ENCODE data around the gene SCN10A.
A peak's percentile ranks its signal among the peaks of the same experiment; 100 is the strongest.

Gene SCN10A

DNA sequence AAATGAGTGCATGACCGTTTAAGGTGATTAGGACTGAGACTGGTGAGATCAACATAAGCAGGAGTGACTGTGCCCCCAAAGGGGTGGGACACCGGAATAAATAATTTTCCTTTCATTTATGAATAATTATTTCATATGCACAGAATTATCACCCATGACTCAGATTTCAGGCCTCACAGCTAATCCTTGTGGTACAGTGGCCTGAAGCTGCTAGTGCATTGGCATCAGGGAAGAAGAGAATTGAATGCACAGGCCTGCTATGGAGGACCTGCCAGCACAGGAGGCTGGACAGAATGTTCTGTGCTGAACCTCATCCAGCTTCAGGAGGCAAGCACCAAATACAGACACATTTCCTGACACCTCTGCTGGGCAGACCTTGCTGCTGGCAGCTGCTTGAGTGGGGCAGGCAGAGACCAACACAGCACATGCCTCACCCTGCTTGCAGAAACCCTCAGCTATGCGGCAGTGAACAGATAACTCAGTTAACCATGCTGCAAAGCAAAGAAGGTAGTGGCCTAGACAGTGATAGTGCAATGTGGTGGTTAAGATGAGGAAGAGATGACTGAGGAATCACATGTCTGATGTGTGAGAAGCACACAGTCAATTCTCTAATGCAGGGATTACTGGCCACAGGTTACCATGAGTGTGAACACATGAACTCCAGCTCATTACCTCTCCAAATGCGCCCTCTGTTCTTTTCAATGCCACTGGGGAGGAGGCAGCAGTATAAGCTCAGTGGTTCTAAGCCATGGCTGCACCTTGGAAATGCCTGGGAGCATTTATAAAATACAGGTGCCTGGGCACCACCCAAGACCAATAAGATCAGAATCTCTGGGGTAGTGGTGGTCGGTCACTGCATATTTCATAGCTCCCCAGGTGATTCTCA is 98.4 kb downstream of the SCN10A start:
- DNase-seq = no peak

DNA sequence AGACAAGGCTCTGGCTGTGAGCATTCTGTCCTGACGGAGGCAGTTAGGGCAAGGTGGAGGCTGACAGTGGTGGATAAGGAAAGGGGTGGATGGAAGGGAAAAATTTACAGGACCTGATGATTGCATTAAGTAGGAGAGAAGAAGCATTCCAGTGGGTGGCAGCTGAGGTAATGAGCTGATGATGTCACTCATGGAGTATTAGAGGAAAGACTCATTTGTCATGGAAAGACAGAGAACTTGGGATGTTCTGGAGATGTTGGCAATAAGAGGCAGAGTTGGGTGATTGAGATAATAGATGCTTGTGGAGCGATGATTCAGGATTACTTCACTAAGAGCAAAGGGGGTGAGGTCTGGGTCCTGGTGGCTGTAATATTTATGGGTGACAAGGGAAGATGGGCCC is 102.9 kb downstream of the SCN10A start:
- no peak for DNase-seq

DNA sequence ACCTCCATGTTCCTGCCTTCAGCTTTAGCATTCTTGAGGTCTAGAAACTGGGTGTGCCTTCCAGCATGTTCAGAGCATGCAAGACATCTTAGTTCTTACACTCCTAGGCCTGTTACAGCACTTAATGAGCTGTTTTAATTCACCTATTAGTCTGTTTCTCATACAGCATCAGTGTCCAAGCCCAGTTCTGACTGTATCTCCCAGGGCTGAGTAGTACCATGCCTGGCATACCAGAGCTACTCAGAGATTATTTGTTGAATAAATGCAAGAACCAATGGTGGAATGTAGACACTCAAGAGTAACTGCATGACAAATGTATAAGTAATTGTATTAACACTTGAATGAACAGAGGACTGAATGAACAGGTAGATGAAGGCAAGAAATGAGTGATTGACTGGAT is 104.7 kb downstream of the SCN10A start:
- no peak for DNase-seq

DNA sequence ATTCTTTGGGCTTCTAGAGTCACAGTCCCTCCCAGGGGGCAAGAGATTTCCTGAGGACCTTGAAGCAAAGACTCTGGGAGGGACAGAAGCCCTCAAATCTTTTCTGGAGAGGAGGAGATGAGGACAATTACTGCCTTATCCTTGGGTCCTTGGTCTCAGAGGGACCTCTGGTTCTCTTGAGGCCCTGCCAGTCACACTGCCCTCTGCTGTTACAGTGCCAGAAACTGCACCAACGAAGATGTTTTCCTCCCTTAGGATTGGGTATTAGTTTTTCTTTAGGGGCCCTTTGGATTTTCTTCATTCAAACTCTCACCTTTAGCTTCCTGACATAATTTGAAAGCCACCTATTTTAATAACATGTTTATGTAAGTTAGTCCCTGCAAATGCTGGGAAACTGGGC is 108.3 kb downstream of the SCN10A start:
- DNase-seq = no peak

DNA sequence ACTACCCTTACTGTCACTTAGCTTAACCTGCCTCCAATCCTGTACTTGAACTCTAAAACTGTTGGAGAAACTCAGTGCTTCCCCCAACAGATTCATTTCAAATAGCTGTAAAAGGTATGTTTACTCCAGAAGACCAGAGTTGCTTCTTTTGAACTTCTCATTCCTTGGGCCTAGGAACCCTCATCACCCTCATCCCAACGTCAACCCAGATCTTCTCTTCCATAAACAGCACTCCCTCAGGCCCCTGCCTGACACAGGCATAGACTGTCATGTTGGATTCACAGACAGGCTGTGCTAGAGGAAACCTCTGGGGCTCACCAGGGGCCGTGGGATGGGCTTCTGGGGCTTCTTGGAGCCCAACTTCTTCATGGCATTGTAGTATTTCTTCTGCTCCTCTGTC is 109.1 kb downstream of the SCN10A start:
- no peak for DNase-seq

DNA sequence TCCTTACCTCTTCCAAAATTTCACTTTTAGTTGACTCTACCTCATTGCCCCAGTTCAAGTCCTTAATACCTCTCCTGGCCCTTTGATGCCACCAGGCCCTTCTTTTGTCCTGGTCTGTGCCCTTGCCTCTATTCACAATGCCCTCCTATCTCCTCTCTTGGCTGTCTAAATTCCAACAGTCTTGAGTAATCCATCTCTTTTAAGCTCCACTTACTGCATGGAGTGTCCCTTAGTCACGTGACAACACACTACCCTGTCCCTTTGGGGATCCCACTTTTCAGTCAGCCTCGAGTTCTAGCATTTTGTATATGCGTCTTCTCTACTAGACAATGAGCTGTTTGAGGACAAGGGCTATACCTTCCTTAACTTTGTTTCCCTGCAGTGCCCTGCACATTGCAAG is 113.8 kb downstream of the SCN10A start:
- no peak for DNase-seq

DNA sequence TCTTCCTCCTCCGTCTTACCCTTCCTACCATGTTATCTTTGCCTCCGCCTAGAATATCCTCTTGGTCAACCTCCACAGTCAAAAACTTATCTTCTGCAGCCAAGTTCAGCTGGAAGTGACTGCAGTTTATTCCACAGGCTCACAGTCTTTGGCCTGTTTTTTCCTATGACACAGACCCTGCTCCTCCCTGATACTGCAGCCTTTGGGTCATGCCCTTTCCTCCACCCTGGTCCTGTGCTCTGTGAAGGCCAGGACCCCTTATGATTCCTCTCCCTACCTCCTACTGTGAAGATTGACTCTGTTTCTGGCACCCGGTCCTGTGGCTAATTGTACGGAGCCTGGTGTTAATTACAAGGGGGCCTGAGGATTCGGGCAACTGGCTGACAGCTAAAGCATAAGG is 117.3 kb downstream of the SCN10A start:
- DNase-seq = no peak

DNA sequence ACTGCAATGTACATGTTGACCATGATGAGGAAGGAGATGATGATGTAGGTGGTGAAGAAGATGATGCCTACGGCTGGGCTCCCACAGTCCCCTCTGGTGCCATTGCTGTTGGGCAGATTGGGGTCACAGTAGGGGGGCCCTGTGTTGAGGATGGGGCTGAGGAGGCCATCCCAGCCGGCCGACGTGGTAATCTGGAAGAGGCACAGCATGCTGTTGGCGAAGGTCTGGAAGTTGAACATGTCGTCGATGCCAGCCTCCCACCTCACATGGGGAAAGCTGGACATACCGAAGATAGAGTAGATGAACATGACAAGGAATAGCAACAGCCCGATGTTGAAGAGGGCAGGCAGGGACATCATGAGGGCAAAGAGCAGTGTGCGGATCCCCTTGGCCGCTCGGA is 118.0 kb downstream of the SCN10A start:
- no peak for DNase-seq

DNA sequence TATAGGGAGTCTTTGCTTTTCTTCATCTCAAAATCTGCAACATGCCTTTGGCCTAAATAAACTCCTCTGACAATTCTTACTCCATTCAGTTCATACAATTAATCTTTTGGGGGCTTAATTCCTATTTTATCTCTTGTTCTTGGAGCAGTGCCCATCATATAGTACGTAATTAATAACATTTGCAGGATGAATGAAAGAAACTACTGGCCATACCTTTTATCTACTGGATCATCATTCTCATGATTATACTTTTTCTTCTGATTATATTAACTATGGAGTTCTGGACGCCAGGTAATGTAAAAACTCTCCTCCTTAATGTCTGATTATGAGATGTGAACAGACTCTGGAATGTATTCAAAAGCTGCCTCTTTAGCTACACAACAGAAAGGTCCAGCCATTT is 120.0 kb downstream of the SCN10A start:
- no peak for DNase-seq

DNA sequence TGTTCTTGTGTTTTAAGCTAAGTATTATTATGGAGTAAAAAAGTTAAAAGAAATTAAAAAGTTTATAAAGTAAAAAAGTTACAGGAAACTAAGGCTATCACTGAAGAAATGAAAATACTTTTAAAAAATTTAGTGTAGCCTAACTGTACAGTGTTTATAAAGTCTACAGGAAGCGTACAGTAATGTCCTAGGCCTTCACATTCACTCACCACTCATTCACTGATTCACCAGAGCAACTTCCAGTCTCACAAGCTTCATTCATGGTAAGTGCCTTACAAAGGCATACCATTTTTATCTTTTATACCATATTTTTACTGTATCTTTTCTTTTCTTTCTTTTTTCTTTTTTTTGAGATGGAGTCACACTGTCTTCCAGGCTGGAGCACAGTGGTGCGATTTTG is 125.8 kb downstream of the SCN10A start:
- DNase-seq = no peak

DNA sequence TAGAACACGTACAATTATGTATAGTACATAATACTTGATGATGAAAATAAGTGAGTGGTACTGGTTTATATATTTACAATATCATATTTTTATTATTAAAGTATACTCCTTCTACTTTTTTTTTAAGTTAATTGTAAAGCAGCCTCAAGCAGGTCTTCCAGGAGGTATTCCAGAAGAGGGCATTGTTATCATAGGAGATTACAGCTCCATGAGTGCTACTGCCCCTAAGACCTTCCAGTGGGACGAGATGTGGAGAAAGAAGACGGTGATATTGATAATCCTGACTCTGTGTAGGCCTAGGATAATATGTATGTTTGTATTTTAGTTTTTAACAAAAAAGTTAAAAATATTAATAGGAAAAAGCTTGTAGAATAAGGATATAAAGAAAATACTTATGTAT is 126.2 kb downstream of the SCN10A start:
- no peak for DNase-seq

DNA sequence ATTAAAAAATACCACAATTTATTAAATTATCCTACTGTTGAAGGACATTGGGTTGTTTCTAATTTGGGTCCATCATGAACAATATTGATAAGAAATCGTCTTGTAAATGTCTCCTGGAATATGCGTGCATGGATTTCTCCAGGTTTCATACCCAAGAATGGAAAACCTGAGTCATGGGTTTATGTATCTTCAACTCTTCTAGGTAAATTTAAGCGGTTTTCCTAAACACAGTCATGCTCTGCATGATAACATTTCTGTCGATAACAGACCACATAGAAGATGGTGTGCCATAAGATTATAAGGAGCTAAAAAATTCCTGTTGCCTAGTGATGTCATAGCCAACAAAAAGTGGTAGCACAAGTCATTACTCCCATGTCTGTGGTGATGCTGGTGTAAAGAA is 126.7 kb downstream of the SCN10A start:
- no peak for DNase-seq

DNA sequence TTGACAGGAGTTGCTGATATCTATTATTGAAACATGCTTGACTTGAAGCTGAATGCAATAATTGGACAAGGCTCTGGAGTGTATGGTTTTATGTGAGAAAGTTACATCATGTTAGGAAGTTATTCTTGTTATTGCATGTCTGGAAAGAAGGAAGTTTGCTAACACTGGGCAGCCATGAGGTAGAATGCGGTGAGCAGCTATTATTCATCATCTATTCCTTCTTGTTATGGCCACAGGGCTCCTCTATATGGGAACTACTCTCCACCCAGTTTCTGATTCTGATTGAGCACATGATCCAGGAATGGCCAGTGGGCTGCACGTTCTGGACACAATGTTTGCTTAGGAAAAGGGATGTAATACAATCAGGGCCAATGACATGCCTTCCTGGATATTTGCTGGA is 128.7 kb downstream of the SCN10A start:
- no peak for DNase-seq

DNA sequence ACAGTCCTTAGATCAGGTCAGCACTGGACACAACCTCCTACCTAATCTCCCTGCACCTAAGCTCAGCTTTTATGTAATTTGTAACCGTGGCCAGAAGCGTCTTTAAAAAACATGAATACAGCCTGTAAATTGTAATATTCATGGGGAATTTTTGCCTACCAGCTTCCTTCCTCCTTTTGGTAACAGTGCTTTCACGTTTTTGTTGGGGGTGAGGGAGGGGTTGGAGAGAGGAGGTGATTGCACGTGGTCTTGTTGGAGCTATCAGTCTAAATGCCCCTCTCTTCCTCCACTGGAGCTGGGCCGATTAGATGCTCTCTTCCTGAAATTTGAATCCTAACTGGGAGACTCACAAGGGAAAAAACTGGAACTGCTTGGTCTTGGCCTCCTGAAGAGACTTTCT is 131.5 kb downstream of the SCN10A start:
- DNase-seq = no peak

DNA sequence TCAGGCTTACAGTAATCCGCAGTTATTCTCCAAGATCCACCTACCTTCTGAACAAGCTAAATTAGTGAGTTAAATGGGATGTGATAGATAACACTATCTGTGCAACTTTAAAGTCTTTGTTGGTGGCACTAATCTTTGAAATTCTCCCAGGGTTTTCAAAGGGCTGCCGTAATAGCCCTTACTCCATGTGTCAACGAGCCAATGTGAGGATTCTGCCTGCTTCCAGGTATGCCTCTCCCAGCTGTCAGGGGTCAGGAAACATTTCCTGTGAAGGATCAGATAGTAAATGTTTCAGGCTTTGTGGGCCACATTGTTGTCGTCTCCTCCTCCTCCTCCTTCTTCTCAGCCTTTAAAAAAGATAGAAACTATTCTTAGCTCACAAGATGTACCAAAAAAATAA is 146.3 kb downstream of the SCN10A start:
- DNase-seq = no peak

DNA sequence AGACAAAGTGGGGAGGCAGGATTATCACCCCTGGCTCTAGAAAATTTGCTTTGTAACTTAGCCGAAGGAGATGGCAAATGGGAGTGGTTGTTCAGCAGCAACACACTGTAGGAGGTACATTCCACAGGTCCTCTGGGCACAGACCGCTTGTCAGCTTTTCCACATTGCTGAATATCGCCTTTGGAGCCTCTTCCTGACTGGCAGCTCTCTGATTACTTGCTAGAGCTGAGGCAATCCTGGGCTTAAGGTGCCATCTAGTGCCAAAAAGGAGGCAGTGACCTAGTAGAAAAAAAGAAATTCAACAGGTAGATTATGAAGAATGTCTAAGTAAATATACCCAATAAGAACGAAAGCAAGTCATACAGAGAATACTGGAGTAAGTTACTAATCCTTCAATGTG is 153.5 kb downstream of the SCN10A start:
- peak; percentile 48 for DNase-seq

DNA sequence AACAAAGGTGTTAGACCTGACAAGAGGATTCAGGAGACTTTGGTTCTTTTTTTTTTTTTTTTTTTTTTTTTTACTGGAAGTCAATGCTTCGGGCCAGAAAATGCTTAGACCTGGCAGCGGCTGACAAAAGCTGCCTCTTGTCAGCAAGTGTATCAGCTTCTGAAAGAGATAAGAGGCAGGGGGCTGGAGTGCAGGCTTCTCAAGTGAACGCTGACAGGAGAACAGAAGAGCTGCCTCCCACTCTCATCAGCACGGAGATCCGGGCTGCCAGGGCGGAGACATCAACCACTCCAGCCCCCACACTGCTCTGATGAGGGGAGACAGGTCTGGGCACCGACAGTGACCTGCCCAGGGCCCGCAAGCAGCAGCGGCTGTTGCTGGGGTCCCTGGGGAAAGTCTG is 157.2 kb downstream of the SCN10A start:
- DNase-seq = no peak

DNA sequence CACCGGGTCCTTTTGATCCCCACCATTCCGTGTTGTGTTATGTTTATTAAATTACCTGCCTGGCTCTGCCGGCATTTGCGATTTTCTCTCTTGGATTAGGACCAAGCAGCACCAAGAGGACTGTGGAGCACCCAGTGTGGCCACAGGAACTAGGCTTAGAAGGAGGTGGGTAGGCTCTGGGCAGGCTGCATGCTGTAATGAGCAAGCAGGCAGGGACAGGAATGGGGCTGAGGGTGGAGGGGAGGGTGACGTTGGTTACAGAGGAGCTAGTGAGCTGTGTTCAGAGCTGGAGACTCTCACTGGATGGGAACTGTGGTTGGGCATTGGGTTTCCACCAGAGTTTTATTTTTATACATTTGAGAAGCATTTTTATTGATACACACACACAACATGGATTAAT is 158.6 kb downstream of the SCN10A start:
- no peak for DNase-seq

DNA sequence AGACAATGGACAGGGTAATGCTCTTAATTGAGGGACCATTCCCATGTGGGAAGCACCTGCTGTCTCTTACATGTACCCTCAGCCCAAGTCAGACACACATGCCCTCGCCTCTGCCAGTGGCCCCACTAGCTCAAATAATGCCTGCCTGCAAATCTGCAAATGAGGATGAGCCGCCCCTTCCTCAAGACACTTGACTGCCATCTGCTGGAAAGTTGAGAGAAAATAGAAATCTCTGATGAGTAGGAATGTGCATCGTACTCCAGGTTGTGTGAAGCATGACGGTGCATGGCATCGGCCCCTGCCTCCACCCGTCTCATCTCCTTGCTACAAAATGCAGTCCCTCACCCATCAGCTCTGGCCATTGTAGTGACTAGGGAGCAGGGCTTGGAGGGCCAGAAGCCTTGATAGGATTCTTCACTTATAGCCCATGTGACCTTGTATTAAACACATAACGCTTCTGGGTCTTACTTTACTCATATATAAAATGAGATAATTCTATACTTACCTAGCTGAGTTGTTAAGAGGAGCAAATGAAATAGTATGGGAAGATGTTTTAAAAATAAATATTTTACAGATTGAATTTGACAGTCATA is 160.2 kb downstream of the SCN10A start:
- peak; percentile 72 for DNase-seq

DNA sequence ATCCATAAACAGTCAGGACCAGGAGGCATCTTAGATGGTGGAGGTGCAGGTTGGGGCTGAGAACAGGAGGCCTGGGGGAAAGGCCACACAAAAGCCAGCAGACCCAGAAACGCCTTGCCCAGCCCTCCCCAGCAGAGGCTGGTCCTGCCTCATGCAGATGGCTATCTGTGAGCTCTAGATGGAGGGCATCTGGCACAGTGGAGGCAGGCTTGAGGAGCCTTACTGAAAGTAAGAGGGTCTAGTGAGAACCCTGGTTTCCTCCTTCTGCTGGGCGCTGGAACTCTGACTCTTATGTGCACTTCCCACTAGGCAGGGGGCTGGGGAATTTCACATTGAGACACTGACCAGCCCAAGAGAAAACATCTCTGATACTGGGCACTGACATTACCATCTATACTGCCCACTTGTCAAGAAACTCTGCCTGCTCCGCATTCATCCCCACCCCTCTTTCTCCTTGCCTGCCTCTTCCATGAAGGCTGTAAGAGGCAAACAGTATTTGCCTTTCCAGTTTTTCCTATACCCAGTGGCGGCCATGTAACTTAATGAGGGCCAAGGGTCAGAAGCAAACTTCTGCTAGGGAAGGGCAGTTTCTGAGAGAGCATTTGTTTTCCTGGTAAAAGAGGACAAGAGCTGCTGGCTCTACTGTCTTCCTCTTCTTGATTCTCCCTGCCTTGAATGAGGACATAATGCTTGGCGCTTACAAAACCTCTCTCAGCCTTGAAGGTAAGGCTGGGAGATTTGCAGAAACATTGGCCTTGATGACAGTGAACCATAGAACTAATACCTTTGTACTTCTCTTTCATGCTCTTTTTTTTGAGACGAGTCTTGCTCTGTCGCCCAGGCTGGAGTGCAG is 162.1 kb downstream of the SCN10A start:
- DNase-seq = no peak

DNA sequence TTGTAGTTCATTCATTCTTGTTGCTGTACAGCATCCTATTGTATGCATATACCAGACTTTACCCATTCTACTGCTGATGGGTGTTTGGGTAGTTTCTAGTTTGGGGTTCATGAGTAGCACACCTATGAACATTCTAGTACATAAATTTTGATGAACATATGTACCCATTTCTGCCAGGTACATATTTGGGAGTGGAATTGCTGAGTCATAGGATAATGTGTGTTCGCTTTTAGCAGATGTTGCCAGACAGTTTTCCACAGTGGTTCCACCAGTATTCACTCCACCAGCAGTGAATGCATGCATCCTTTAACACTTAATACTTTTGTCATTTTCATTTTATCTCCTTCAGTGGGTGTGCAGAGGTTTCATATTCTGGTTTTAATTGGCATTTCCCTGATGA is 163.1 kb downstream of the SCN10A start:
- DNase-seq = no peak

DNA sequence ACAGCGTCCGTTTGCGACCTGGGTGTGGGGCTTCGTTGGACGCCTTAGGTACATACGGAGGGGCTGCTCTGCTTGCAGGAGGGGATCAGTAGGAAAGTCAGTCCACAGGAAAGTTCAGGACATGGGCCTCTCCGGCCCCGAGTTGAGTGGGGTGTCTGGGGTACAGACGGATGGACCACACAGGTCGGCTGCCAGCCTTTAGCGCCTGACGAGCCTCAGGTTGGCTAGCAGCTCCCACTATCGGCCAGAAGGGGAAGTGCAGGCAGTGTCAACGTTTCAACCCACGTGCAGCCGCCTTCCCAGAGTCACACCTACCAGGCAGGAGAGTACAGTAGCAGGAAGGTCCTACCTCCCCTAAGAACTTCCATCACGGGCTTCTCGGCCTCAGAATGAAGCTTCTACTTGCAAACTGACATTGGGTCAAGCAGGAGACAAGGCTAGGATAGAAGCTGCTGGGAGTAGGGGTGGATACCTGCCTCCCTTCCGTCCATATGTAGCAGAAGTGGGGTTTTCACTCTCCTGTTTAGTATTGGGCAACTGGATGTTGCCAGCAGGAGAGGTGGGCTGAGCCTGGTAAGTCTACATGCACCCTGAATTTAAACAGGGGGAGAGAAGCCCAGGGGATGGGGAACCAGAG is 164.7 kb downstream of the SCN10A start:
- DNase-seq = peak; percentile 23

DNA sequence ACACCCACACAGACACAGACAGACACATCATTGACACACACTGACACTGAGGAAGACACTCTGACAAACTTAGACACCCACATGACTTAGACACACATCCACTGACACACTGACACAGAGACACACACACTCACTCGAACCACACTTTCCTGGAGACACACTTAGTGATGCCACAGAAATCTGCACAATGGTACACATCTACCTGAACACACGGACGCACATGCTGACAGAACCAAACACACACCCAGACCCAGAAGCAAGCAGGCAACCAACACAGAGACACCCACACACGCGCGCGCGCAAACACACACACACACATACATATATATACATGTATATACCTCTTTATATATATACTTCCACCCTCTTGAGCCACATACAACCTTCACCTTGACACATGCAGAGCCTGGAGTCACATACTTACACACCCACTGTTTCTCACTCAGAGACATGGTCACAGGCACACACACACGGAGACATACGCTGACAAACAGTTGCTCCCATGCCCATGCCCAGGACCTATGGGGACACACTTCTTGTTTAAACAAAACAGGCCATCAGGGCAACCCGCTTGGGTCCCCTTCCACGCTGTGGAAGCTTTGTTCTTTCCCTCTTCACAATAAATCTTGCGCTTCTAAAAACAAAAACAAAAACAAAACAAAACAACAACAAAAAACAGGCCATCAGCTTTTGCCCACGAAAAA is 165.6 kb downstream of the SCN10A start:
- DNase-seq = no peak

Data from NCI-H526 treated with DMSO at 0.1 percent for 48 hours (cell line).